Memory B cell (primary cell): ENCODE data around the gene ADORA1.

ENCODE experiments used
- ATAC-seq: fragments of 150-1000 bp; cut with Tn5 transposase; 2 replicates; pipeline ENCODE4 v1.10.0; 2021; ENCODE audit warnings: low read depth, mild to moderate bottlenecking, moderate library complexity
- DNase-seq, 2 donors: peaks; one replicate each; pipeline ENCODE4 v3.0.0; 2022; ENCODE audit warnings: low spot score in 2 of 2
- H3K27ac Mint-ChIP-seq: one replicate; pipeline ENCODE4 v1.8.0; 2022; ENCODE audit warnings: mild to moderate bottlenecking, moderate library complexity, mixed read lengths
- H3K27me3 Mint-ChIP-seq: one replicate; pipeline ENCODE4 v1.8.0; 2022; ENCODE audit warnings: mixed read lengths
- H3K36me3 Mint-ChIP-seq: one replicate; pipeline ENCODE4 v1.8.0; 2022; ENCODE audit warnings: mild to moderate bottlenecking, mixed read lengths
- H3K4me1 Mint-ChIP-seq: one replicate; pipeline ENCODE4 v1.8.0; 2022; ENCODE audit warnings: mixed read lengths
- H3K4me3 Mint-ChIP-seq: one replicate; pipeline ENCODE4 v1.8.0; 2022; ENCODE audit warnings: mild to moderate bottlenecking, moderate library complexity, mixed read lengths
- H3K9me3 Mint-ChIP-seq: one replicate; pipeline ENCODE4 v1.8.0; 2022; ENCODE audit warnings: mixed read lengths

ADORA1 gene

GRCh38 chr1:203089001-203089650 lies 38.4 kb upstream of the ADORA1 start:
- ATAC-seq (no peak), DNase-seq (no peak)
- H3K36me3 Mint-ChIP-seq, result peaks cover 1% of the 10 kb centered on the region
- peaks cover 2% of the 10 kb centered on the region for H3K4me1 Mint-ChIP-seq
- peaks cover 23% of the 10 kb centered on the region for H3K27me3 Mint-ChIP-seq
- H3K4me3 Mint-ChIP-seq, result no peak overlapping the region
- no peaks in the 10 kb centered on the region for H3K9me3 Mint-ChIP-seq
- no peak overlapping the region for H3K27ac Mint-ChIP-seq

GRCh38 chr1:203089651-203090045 lies 37.9 kb upstream of the ADORA1 start:
- H3K9me3 Mint-ChIP-seq, result peaks cover 4% of the 10 kb centered on the region
- H3K36me3 Mint-ChIP-seq, result peaks cover 1% of the 10 kb centered on the region
- H3K4me1 Mint-ChIP-seq, result peaks cover 2% of the 10 kb centered on the region
- DNase-seq, result no peak
- H3K27me3 Mint-ChIP-seq, result peaks cover 23% of the 10 kb centered on the region
- no peak for ATAC-seq
- H3K4me3 Mint-ChIP-seq, result no peak overlapping the region
- H3K27ac Mint-ChIP-seq, result no peak overlapping the region

GRCh38 chr1:203090421-203091198 lies 36.9 kb upstream of the ADORA1 start:
- Mint-ChIP-seq H3K9me3 (peaks cover 12% of the 10 kb centered on the region), H3K27ac (no peak overlapping the region), H3K4me1 (peaks cover 2% of the 10 kb centered on the region), H3K27me3 (peaks cover 23% of the 10 kb centered on the region), H3K36me3 (peaks cover 1% of the 10 kb centered on the region), H3K4me3 (no peak overlapping the region)
- no peak for ATAC-seq
- DNase-seq, result no peak

GRCh38 chr1:203091199-203091477 lies 36.4 kb upstream of the ADORA1 start:
- H3K36me3 Mint-ChIP-seq, result peaks cover 1% of the 10 kb centered on the region
- H3K4me3 Mint-ChIP-seq, result no peak overlapping the region
- no peak overlapping the region for H3K27ac Mint-ChIP-seq
- peaks cover 2% of the 10 kb centered on the region for H3K4me1 Mint-ChIP-seq
- peaks cover 16% of the 10 kb centered on the region for H3K9me3 Mint-ChIP-seq
- peaks cover 23% of the 10 kb centered on the region for H3K27me3 Mint-ChIP-seq
- DNase-seq (no peak), ATAC-seq (no peak)

GRCh38 chr1:203091761-203092330 lies 35.7 kb upstream of the ADORA1 start:
- Mint-ChIP-seq H3K9me3 (peaks cover 16% of the 10 kb centered on the region), H3K36me3 (peaks cover 1% of the 10 kb centered on the region), H3K27me3 (peaks cover 23% of the 10 kb centered on the region), H3K4me1 (peaks cover 2% of the 10 kb centered on the region), H3K4me3 (no peak overlapping the region), H3K27ac (no peak overlapping the region)
- no peak for DNase-seq
- no peak for ATAC-seq

GRCh38 chr1:203093754-203094410 lies 33.6 kb upstream of the ADORA1 start:
- H3K27me3 Mint-ChIP-seq, result peaks cover 21% of the 10 kb centered on the region
- DNase-seq, result no peak
- peaks cover 1% of the 10 kb centered on the region for H3K36me3 Mint-ChIP-seq
- H3K4me3 Mint-ChIP-seq, result no peak overlapping the region
- H3K4me1 Mint-ChIP-seq, result peaks cover 2% of the 10 kb centered on the region
- ATAC-seq, result no peak
- H3K9me3 Mint-ChIP-seq, result peaks cover 20% of the 10 kb centered on the region
- no peak overlapping the region for H3K27ac Mint-ChIP-seq

- H3K27ac Mint-ChIP-seq, result no peak overlapping the region
- ATAC-seq (no peak), DNase-seq (no peak)
- H3K27me3 Mint-ChIP-seq, result peaks cover 21% of the 10 kb centered on the region
- no peak overlapping the region for H3K4me3 Mint-ChIP-seq
- peaks cover 1% of the 10 kb centered on the region for H3K36me3 Mint-ChIP-seq
- peaks cover 2% of the 10 kb centered on the region for H3K4me1 Mint-ChIP-seq
- H3K9me3 Mint-ChIP-seq, result peaks cover 20% of the 10 kb centered on the region
Observed at GRCh38 chr1:203095061-203095690, 32.4 kb upstream of the ADORA1 start.

- DNase-seq (no peak), ATAC-seq (no peak)
Observed at GRCh38 chr1:203096566-203096965, 31.0 kb upstream of the ADORA1 start.

GRCh38 chr1:203097001-203097400 lies 30.5 kb upstream of the ADORA1 start:
- ATAC-seq (no peak), DNase-seq (no peak)
- H3K27me3 Mint-ChIP-seq, result peaks cover 15% of the 10 kb centered on the region
- H3K4me1 Mint-ChIP-seq, result no peaks in the 10 kb centered on the region
- H3K9me3 Mint-ChIP-seq, result peaks cover 20% of the 10 kb centered on the region
- H3K4me3 Mint-ChIP-seq, result no peak overlapping the region
- H3K27ac Mint-ChIP-seq, result no peak overlapping the region
- H3K36me3 Mint-ChIP-seq, result peaks cover 1% of the 10 kb centered on the region

More at GRCh38 chr1:203096566-203096965, 31.0 kb upstream of the ADORA1 start:
- H3K4me3 Mint-ChIP-seq, result no peak overlapping the region
- H3K27ac Mint-ChIP-seq, result no peak overlapping the region
- H3K27me3 Mint-ChIP-seq, result peaks cover 19% of the 10 kb centered on the region
- peaks cover 1% of the 10 kb centered on the region for H3K36me3 Mint-ChIP-seq
- peaks cover 20% of the 10 kb centered on the region for H3K9me3 Mint-ChIP-seq
- H3K4me1 Mint-ChIP-seq, result no peaks in the 10 kb centered on the region

GRCh38 chr1:203098445-203098844 lies 29.1 kb upstream of the ADORA1 start:
- Mint-ChIP-seq H3K4me1 (no peaks in the 10 kb centered on the region), H3K27ac (no peak overlapping the region)
- ATAC-seq, result no peak

GRCh38 chr1:203098914-203099520 lies 28.5 kb upstream of the ADORA1 start:
- Mint-ChIP-seq H3K27ac (no peak overlapping the region), H3K27me3 (peaks cover 9% of the 10 kb centered on the region), H3K4me1 (no peaks in the 10 kb centered on the region), H3K4me3 (no peak overlapping the region), H3K36me3 (no peaks in the 10 kb centered on the region), H3K9me3 (peaks cover 20% of the 10 kb centered on the region)
- ATAC-seq (no peak), DNase-seq (no peak)

More at GRCh38 chr1:203098445-203098844, 29.1 kb upstream of the ADORA1 start:
- Mint-ChIP-seq H3K9me3 (peaks cover 20% of the 10 kb centered on the region), H3K27me3 (peaks cover 9% of the 10 kb centered on the region), H3K4me3 (no peak overlapping the region), H3K36me3 (no peaks in the 10 kb centered on the region)
- DNase-seq, result no peak

- ATAC-seq (no peak), DNase-seq (no peak)
- Mint-ChIP-seq H3K9me3 (peaks cover 16% of the 10 kb centered on the region), H3K27ac (no peak overlapping the region), H3K27me3 (peaks cover 9% of the 10 kb centered on the region), H3K36me3 (no peaks in the 10 kb centered on the region), H3K4me1 (no peaks in the 10 kb centered on the region), H3K4me3 (no peak overlapping the region)
Observed at GRCh38 chr1:203099805-203100515, 27.6 kb upstream of the ADORA1 start.

- no peaks in the 10 kb centered on the region for H3K36me3 Mint-ChIP-seq
- DNase-seq (no peak), ATAC-seq (no peak)
- H3K4me3 Mint-ChIP-seq, result no peak overlapping the region
- H3K27ac Mint-ChIP-seq, result no peak overlapping the region
- peaks cover 12% of the 10 kb centered on the region for H3K9me3 Mint-ChIP-seq
- H3K4me1 Mint-ChIP-seq, result no peaks in the 10 kb centered on the region
- H3K27me3 Mint-ChIP-seq, result peaks cover 9% of the 10 kb centered on the region
Observed at GRCh38 chr1:203100516-203100869, 27.0 kb upstream of the ADORA1 start.
